A673 (cell line): ENCODE data around the gene RAB11A.

ENCODE experiments used
- EZH2 ChIP-seq: fragments of 200-600 bp; sonication (generic); IDR thresholded peaks from 2 replicates; pipeline ENCODE4 v1.6.1; 2017; ENCODE audit warnings: borderline replicate concordance, low read depth, mild to moderate bottlenecking, mixed read lengths, antibody characterized with exemption, low read length; ENCODE audit not compliant: poor library complexity, severe bottlenecking
- TF ChIP-seq, protein P1 (sequence below): fragments of 300-800, 200-600 bp; sonication (generic); conservative IDR thresholded peaks from 2 replicates; pipeline ENCODE4 v1.5.1; 2017; ENCODE audit warnings: low read depth, mild to moderate bottlenecking, antibody characterized with exemption, low read length, moderate library complexity, mixed read lengths

DNA sequence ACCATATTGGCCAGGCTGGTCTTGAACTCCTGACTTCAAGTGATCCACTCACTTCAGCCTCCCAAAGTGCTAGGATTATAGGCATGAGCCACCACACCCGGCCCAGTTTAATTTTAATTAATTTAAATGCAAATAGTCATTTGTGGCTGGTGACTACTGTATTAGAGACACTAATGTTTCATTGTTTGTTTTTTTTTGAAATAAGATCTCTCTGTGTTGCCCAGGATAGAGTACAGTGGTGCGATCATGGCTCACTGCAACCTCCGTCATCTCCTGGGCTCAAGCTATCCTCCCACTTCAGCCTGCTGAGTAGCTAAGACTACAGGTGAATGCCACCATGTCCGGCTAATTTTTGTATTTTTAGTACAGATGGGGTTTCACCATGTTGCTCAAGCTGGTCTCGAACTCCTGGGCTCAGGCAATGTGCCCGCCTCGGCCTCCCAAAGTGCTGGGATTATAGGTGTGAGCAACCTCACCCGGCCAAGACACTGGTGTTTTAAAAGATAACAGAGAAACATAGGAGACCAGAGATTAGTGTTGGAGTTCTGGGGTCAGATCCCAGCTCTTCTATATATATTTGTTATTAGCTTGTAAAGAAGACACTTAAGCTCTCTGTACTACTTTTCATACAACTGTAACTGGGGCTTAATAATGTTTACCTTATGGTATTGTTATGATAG lies 34.5 kb upstream of the RAB11A start:
- no peak for TF ChIP-seq EZH2
- TF ChIP-seq, protein P1, sequence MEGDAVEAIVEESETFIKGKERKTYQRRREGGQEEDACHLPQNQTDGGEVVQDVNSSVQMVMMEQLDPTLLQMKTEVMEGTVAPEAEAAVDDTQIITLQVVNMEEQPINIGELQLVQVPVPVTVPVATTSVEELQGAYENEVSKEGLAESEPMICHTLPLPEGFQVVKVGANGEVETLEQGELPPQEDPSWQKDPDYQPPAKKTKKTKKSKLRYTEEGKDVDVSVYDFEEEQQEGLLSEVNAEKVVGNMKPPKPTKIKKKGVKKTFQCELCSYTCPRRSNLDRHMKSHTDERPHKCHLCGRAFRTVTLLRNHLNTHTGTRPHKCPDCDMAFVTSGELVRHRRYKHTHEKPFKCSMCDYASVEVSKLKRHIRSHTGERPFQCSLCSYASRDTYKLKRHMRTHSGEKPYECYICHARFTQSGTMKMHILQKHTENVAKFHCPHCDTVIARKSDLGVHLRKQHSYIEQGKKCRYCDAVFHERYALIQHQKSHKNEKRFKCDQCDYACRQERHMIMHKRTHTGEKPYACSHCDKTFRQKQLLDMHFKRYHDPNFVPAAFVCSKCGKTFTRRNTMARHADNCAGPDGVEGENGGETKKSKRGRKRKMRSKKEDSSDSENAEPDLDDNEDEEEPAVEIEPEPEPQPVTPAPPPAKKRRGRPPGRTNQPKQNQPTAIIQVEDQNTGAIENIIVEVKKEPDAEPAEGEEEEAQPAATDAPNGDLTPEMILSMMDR = no peak
